Caco-2 (cell line): ENCODE data around the gene ASB13. TPM values are rescaled to one million over a fixed set of nuclear protein-coding genes. Genes with fewer than 3 reads are reported as not detected.

ENCODE experiments used
- BruUV-seq: library from RNA; stranded (reverse); fragments of 400-500 nt; replicated peaks from 2 replicates; lab custom pipeline; 2021; lab: Mats Ljungman, UMichigan
- CTCF ChIA-PET: fragments of 300-600 bp; sonication (Branson Sonifier 250); formaldehyde crosslinking; loops from one replicate; lab custom pipeline; 2022; ENCODE audit warnings: antibody characterized with exemption; lab: Charles Lee
- POLR2A ChIA-PET: fragments of 300-600 bp; sonication (Branson Sonifier 250); formaldehyde crosslinking; loops from one replicate; lab custom pipeline; 2022; ENCODE audit warnings: antibody characterized with exemption; lab: Charles Lee
- DNase-seq, 2 experiments: peaks; one replicate each; pipeline versions ENCODE4 v3.0.0 to v3.0.0-alpha.2; 2020 to 2022
- H3K27me3 ChIP-seq: replicated peaks from 2 replicates; pipeline ENCODE4 v1.6.0; 2011; ENCODE audit warnings: low read length; ENCODE audit not compliant: control insufficient read depth, insufficient read depth
- H3K36me3 ChIP-seq: 2 replicates; pipeline ENCODE4 v1.5.1; 2011; ENCODE audit warnings: low read length; ENCODE audit not compliant: control insufficient read depth, insufficient read depth
- H3K4me1 ChIP-seq: fragments of 250-450 bp; sonication (Bioruptor Pico); 2 replicates; pipeline ENCODE4 v1.5.1; 2020; ENCODE audit warnings: mild to moderate bottlenecking
- H3K4me3 ChIP-seq: 2 replicates; pipeline ENCODE4 v1.5.1; 2011; ENCODE audit warnings: low read depth, mild to moderate bottlenecking, control low read depth, low read length
- H3K9me3 ChIP-seq: fragments of 250-450 bp; sonication (Bioruptor Pico); 2 replicates; pipeline ENCODE4 v1.5.1; 2020; ENCODE audit warnings: mild to moderate bottlenecking, moderate library complexity
- H3K27ac Mint-ChIP-seq: one replicate; pipeline ENCODE4 v1.8.0; 2022; ENCODE audit warnings: mixed read lengths; ENCODE audit not compliant: unreplicated experiment
- H3K27me3 Mint-ChIP-seq: one replicate; pipeline ENCODE4 v1.8.0; 2022; ENCODE audit warnings: mixed read lengths; ENCODE audit not compliant: insufficient read depth, unreplicated experiment
- H3K36me3 Mint-ChIP-seq: one replicate; pipeline ENCODE4 v1.8.0; 2022; ENCODE audit warnings: mild to moderate bottlenecking, mixed read lengths; ENCODE audit not compliant: insufficient read depth, unreplicated experiment
- H3K4me1 Mint-ChIP-seq: one replicate; pipeline ENCODE4 v1.8.0; 2022; ENCODE audit warnings: low read depth, mixed read lengths; ENCODE audit not compliant: unreplicated experiment
- H3K4me3 Mint-ChIP-seq: one replicate; pipeline ENCODE4 v1.8.0; 2022; ENCODE audit warnings: mild to moderate bottlenecking, moderate library complexity, mixed read lengths; ENCODE audit not compliant: unreplicated experiment
- H3K9me3 Mint-ChIP-seq: one replicate; pipeline ENCODE4 v1.8.0; 2022; ENCODE audit warnings: mixed read lengths; ENCODE audit not compliant: unreplicated experiment
- intact Hi-C: fragments of 100-400 bp; cut with micrococcal nuclease; formaldehyde crosslinking; loops from one replicate; pipeline ENCODE4 v1.10.0; 2022; ENCODE audit not compliant: unreplicated experiment
- total RNA-seq: library from RNA; stranded (reverse); gene quantifications from 2 replicates; pipeline ENCODE4 v1.2.3, GENCODE V29; 2022
- TF ChIP-seq, protein P1 (sequence below), 2 experiments: fragments of 200-600 bp in 1 of 2; IDR thresholded peaks; 1 replicate in 1 of 2; 2 replicates in 1 of 2; pipeline versions ENCODE4 v1.5.1 to v1.8.0; 2011 to 2022; ENCODE audit warnings: antibody characterized with exemption in 1 of 2, control low read depth in 1 of 2, inconsistent platforms in 1 of 2, low read depth in 1 of 2, low read length in 1 of 2, mild to moderate bottlenecking in 1 of 2, moderate library complexity in 1 of 2; ENCODE audit not compliant: insufficient read depth in 1 of 2, severe bottlenecking in 1 of 2, unreplicated experiment in 1 of 2

ASB13 gene
- total RNA-seq, 1 experiment from 2014 or later, result 44.8 TPM

DNA sequence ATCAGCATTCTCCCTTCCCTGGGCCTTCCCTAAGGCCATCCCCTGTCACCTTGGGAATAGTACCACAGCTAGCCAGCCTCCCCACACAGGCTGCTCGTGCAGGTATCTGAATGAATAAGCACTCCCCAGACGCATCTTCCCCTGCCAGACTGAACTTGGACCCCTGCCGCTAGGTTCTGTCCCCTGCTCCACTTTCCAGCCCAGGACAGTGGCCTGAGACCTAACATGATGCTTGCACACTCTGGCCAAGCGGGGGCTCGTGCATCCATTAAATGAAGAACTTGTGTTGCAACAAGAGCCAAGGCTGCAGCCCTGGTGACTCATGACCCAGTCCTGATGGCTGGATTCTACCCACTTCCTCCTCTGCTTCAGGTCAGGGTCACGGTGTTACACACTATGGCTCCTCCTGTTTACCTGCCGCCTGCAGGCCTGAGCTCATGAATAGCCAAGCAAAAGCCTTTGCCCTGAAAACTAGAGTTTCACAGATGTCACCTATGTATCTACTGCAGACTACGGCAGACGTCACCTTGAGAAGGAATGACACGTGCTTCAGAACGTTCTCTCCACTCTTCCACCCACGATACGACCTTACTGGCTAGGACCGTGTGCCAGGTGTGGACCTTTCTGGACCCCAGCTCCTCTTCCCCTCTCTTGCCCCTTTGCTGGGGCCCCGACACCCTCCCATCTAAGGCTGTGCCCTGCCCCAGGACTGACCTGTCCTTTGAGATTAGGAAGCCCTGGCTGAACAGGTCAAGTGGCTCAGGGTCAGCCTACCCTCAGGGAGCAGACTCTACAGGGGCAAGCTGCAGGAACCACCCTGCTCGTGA lies 6.5 kb downstream of the ASB13 start:
- Histone ChIP-seq H3K36me3 (no peaks in the 10 kb centered on the region), H3K4me3 (no peak overlapping the region), H3K4me1 (peaks cover 17% of the 10 kb centered on the region), H3K9me3 (no peaks in the 10 kb centered on the region), H3K27me3 (no peaks in the 10 kb centered on the region)
- DNase-seq, result peak; percentile 56 to 78
- ChIA-PET POLR2A (interaction anchor here (0.5 to 1.0 kb wide), 4 partner anchors 25 to 214 kb away, joined by 3 to 9 read pairs (median 4); partner anchors contain the start of gene TASOR2), CTCF (interaction anchor here (1.1 kb wide), 1 partner anchor 30 kb away, joined by 7 read pairs; no protein-coding TSS in a partner anchor)
- TF ChIP-seq, protein P1, sequence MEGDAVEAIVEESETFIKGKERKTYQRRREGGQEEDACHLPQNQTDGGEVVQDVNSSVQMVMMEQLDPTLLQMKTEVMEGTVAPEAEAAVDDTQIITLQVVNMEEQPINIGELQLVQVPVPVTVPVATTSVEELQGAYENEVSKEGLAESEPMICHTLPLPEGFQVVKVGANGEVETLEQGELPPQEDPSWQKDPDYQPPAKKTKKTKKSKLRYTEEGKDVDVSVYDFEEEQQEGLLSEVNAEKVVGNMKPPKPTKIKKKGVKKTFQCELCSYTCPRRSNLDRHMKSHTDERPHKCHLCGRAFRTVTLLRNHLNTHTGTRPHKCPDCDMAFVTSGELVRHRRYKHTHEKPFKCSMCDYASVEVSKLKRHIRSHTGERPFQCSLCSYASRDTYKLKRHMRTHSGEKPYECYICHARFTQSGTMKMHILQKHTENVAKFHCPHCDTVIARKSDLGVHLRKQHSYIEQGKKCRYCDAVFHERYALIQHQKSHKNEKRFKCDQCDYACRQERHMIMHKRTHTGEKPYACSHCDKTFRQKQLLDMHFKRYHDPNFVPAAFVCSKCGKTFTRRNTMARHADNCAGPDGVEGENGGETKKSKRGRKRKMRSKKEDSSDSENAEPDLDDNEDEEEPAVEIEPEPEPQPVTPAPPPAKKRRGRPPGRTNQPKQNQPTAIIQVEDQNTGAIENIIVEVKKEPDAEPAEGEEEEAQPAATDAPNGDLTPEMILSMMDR (IDR thresholded peaks at IDR 0.05; ENCODE audit: insufficient read depth in 1 of 2, low read depth in 1 of 2, low read length in 1 of 2, severe bottlenecking in 1 of 2, unreplicated experiment in 1 of 2), result peak in 1 of 2 experiments; percentile 0
- Mint-ChIP-seq H3K27me3 (no peaks in the 10 kb centered on the region), H3K4me1 (peaks cover 19% of the 10 kb centered on the region), H3K27ac (peak overlapping the region; percentile 65), H3K36me3 (no peaks in the 10 kb centered on the region), H3K4me3 (no peak overlapping the region), H3K9me3 (no peaks in the 10 kb centered on the region)
- BruUV-seq, result no TSS peak
- intact Hi-C loops, result no loop called here

DNA sequence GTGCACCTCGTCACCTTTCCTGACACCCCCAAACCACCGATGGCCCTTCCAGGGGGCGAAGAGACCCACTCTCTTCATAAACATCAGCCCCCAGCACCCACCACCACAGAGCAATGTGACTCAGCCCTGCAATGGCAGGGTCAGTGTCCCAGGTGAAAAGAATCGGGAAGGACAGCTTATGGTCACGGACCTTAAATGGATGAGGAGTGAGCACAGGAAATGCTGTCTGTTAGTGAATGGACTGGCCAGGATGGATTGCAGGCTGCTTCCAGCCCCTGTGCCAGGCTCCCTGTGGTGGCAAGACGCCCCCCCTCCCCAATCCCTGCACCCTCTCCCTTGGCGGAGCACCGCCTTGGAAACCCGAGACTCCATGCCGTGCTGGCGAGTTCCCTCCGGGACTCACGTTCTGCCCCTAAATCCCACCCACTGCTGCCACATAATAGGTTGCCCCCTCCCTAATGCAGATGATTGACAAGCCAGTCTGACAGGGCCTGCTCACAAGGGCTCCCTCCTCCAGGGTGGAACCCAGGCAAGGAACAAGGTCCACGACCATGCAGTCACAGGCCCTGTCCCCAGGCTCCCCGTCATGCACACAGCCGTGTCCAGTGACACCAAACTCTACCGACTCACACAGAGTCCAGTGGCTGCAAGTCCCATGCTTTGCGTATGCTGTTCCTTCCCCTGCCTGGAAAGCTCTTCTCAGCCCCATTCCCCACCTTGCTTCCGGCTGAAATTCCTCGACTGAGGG lies 7.3 kb downstream of the ASB13 start:
- CTCF ChIA-PET, result interaction anchor here (1.1 kb wide), 1 partner anchor 29 kb away, joined by 7 read pairs; no protein-coding TSS in a partner anchor
- peaks cover 16% of the 10 kb centered on the region for H3K4me1 ChIP-seq
- Mint-ChIP-seq H3K27ac (peak overlapping the region; percentile 65), H3K9me3 (no peaks in the 10 kb centered on the region), H3K4me3 (no peak overlapping the region), H3K4me1 (peaks cover 19% of the 10 kb centered on the region), H3K27me3 (no peaks in the 10 kb centered on the region), H3K36me3 (no peaks in the 10 kb centered on the region)
- DNase-seq, result peak in 1 of 2 experiments; percentile 26
- TF ChIP-seq, protein P1 (IDR thresholded peaks at IDR 0.05; ENCODE audit: insufficient read depth in 1 of 2, low read depth in 1 of 2, low read length in 1 of 2, severe bottlenecking in 1 of 2, unreplicated experiment in 1 of 2), result no peak
- intact Hi-C loops, result no loop called here
- POLR2A ChIA-PET, result interaction anchor here (0.7 kb wide), 1 partner anchor 213 kb away, joined by 3 read pairs; no protein-coding TSS in a partner anchor
- no peaks in the 10 kb centered on the region for H3K9me3 ChIP-seq
- BruUV-seq, result no TSS peak
- no peak overlapping the region for H3K4me3 ChIP-seq
- H3K36me3 ChIP-seq, result no peaks in the 10 kb centered on the region
- H3K27me3 ChIP-seq, result no peaks in the 10 kb centered on the region
